HG02588 (cell line): Measurements from ENCODE around the gene CNIH1.
"Not testable (repeated sequence)": the region's sequence is repeated elsewhere in the genome, so short reads cannot be mapped to it uniquely, and the experiment has no call there.

Experiments
- ATAC-seq: cut with Tn5 transposase; IDR thresholded peaks from one replicate; pipeline ENCODE4 v1.9.1; 2021; ENCODE audit warnings: mild to moderate bottlenecking, moderate library complexity; ENCODE audit not compliant: unreplicated experiment

CNIH1 gene

GRCh38 chr14:54437954-54438353 is 3.2 kb downstream of the CNIH1 start:
- not testable (repeated sequence) for ATAC-seq

DNA sequence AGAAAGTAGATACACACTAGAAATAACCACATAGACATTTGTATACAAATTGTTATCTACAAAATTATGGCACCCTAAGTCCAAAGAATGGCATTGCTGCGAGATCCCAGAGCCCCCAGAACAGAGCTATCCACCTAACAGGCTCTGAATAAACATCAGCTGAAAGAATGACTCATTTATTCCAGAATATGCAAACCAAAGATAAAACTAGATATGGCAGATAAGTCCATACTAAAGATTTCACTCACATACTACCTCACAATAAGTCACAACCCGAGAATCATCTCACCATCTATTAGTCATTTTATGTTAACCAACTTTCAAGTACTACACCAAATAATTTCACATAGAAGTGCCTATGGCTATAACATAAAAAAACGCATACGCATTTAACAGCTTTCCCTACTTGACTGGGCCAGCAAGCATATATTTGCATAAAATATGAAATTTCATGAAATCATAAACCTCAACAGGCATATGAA is 5.6 kb downstream of the CNIH1 start:
- no peak for ATAC-seq

DNA sequence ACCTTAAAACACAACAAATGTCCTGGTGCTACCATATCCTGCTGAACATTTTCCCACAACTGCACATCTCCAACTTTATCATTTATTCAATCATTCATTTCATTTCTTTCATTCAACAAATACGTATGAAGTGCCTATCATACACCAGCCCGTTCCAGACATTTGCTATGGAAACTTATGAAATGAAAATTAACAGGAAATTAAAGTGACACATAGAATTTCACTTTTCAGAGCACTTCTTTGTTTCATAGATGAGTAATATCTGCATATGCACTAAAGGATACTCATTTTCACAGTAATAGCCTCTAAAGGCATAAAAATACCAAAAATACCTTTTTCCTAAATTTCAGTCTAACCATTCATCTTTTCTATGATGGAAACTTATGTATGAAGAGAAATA is 12.6 kb downstream of the CNIH1 start:
- no peak for ATAC-seq

DNA sequence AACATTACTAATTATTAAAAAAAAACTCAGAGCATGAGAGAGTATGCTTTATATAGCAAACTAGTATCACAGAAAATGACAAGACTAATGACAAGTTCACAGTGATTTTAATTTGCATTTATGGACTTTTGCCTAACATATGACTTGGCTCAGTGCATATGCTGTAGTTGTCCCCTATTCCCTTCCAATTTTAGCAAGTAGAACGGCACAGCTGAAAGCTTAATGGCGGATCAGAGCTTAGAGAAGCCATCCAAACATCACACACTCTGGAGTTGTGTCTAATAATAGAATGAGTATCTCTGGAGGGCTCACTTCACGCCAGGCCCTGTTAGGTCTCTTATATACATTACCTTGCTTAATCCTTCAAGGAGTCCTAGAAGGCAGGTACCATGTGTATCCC is 13.3 kb downstream of the CNIH1 start:
- no peak for ATAC-seq

DNA sequence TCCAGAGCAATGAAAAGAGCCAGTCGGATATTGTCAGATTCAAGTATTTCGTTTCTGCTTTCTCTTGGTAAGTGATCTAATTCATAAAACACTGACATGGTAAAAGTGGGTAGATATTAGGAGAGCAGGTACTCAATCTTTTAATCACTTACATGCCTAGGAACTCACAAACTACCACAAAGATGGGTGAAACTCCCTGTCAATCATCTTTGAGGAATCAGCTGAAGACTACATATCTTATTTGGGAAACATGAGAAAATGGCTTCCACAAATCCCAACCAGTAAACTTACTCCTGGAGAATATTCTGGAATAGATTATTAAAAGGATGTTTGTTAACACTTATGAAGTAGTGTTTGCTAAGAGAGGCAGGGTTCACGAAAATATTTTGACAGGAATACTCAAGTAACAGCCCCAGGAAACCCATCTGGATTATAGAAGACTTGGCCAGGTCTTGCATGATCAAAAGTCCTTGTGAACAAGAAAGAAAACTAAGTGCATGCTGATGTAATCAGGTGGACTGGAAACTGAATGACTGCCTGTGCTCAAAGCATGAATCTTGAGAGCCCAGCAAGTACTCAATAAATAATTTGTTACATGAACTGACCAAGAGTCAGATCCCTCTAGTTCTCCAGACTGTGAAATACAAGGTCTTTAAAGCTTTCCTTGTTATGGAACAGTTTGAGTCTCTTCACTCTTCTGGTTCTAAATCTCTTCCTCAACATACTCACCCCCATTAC is 15.5 kb downstream of the CNIH1 start:
- ATAC-seq, result no peak

DNA sequence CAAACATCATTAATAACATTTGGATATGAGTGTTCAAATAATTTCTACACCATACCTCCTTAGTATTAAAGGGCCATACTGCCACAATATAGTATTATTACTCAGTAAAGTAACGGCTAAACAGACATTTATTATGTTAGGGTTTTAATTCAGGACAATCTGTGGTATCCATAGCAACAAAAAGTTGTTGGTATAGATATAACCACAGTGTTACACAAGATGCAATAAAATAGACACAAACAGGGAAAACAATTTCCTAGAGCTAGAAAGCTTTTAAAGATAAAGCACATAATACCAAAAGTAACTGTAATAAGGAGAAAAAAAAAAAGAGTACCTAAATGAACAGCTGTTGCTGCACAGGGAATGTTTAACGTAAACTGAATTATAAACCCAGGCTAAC is 16.1 kb downstream of the CNIH1 start:
- no peak for ATAC-seq

DNA sequence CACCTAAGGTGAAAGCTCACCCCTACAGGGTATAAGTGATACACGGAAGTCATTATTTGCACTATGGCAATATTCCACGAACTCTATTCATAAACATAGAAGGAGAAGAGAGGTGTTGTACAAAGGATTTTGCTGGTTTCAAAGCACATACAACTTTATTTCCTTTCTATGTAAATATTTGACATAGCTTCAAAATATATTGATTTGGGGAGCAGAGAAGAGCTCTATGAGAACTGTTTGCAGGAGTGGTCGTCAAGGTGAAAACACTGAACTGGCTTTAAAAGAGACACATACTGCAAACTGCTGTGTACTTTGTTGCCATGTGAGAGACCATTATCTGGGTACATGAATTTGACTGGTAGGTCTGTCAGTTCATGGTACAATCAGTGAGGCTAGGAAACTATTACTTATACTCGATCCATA is 16.7 kb downstream of the CNIH1 start:
- no peak for ATAC-seq

DNA sequence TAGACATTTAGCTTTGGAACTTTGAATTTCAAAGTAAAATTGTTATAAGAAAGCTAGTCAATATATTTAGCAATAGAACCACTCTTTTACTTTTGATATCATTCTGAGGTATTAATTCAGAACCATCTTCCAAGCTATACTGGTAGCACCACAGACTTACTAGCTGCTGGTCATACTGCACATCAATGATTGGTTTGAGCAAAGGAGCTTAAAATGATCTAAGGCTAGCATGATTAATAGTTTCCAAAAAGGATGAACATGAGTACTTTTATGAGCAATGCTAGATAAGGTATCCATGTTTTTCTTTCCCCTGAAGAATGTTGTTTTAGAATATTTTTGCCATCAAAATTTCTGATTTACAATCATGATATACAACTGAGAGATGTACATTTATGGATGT is 17.2 kb downstream of the CNIH1 start:
- no peak for ATAC-seq

GRCh38 chr14:54420478-54421142 is 20.6 kb downstream of the CNIH1 start:
- ATAC-seq, result no peak

DNA sequence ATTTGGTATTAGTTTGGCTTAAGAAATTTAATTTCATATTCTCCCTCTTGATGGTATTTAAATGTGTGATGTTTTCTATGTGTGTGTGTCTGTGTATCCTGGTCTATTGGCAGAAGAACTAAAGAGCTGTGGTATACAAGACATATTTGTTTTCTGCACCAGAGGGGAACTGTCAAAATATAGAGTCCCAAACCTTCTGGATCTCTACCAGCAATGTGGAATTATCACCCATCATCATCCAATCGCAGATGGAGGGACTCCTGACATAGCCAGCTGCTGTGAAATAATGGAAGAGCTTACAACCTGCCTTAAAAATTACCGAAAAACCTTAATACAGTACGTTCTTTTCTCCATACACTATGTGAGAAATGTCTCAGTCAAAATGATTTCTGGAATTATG is 29.8 kb downstream of the CNIH1 start:
- ATAC-seq, result no peak

- ATAC-seq, result no peak
These were observed 31.0 kb downstream of the CNIH1 start for GRCh38 chr14:54410215-54410614.

DNA sequence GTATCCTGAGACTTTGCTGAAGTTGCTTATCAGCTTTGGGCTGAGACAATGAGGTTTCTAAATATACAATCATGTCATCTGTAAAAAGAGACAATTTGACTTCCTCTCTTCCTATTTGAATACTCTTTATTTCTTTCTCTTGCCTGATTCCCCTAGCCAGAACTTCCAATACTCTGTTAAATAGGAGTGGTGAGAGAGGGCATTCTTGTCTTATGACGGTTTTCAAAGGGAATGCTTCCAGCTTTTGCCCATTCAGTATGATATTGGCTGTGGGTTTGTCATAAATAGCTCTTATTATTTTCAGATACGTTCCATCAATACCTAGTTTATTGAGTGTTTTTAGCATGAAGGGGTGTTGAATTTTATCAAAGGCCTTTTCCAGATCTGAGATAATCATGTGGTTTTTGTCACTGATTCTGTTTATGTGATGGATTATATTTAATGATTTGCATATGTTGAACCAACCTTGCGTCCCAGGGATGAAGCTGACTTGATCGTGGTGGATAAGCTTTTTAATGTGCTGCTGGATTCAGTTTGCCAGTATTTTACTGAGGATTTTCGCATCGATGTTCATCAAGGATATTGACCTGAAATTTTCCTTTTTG is 37.7 kb downstream of the CNIH1 start:
- ATAC-seq, result not testable (repeated sequence)

GRCh38 chr14:54399560-54399959 is 41.6 kb downstream of the CNIH1 start:
- no peak for ATAC-seq

DNA sequence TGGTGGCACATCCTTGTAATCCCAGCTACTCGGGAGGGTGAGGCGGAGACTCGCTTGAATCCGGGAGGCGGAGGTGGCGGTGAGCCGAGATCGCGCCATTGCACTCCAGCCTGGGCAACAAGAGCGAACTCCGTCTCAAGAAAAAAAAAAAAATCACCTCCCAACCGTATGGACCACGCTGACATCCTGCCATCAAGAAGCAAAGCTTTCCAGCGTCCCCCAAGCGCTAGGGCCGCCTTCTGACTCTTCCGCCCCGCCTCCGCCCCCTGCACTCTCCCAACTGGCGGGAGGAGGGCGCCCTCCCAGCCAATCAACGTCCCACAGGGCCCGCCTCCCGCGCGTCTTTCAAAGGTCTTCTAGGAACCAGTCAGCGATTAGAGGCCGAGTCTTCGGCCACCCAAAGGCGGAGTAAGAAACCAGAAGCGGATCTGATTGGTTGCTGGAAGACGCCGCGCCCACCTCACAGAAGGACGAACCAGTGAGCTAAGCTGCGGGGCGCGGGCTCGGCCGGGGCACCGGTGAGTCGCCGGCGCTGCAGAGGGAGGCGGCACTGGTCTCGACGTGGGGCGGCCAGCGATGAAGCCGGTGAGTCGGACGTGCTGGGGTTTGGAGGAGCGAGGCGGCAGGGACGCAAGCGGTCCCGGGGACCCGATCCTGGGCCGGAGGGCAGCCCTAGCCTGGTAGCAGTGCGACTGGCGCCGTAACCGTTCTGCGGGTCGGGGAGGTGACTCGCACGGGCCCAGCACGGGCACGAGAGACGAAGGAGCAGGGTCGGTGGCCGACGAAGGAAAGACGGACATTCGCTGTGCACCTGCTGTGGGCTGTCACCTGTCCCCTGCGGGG is 44.5 kb downstream of the CNIH1 start, which contains the start of gene CDKN3:
Gene CDKN3, plus strand, starts transcription at position 515 of the 843 bp plus-strand sequence. Its CDS starts 62 bp downstream, at position 577.
- ATAC-seq, result peak; percentile 97

- ATAC-seq, result no peak
These were observed 45.0 kb downstream of the CNIH1 start for GRCh38 chr14:54396183-54396492.

GRCh38 chr14:54395716-54396115 is 45.5 kb downstream of the CNIH1 start:
- ATAC-seq, result no peak

GRCh38 chr14:54395284-54395683 is 45.9 kb downstream of the CNIH1 start:
- ATAC-seq, result no peak

- ATAC-seq, result no peak
These were observed 46.6 kb downstream of the CNIH1 start for GRCh38 chr14:54394596-54394995.

GRCh38 chr14:54392986-54393884 is 47.9 kb downstream of the CNIH1 start:
- not testable (repeated sequence) for ATAC-seq
